NCI-H526 treated with DMSO at 0.1 percent for 48 hours (cell line): ENCODE data around the gene RAB3C.
"Not testable (repeated sequence)": the region's sequence is repeated elsewhere in the genome, so short reads cannot be mapped to it uniquely, and the experiment has no call there.

Experiments
- DNase-seq: peaks from one replicate; lab custom pipeline; 2025; lab: John Stamatoyannopoulos, UW

Gene RAB3C

DNA sequence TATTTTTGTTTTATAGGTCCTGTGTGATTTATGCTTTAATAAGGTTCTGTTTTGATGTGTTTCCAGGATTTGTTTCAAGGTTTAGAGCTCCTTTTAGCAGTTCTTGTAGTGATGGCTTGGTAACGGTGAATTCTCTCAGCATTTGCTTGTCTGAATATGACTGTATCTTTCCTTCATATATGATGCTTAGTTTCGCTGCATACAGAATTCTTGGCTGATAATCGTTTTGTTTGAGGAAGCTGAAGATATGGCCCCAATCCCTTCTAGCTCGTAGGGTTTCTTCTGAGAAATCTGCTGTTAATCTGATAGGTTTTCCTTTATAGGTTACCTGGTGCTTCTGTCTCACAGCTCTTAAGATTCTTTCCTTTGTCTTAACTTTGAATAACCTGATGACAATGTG is 20.0 kb downstream of the RAB3C start:
- DNase-seq = not testable (repeated sequence)

DNA sequence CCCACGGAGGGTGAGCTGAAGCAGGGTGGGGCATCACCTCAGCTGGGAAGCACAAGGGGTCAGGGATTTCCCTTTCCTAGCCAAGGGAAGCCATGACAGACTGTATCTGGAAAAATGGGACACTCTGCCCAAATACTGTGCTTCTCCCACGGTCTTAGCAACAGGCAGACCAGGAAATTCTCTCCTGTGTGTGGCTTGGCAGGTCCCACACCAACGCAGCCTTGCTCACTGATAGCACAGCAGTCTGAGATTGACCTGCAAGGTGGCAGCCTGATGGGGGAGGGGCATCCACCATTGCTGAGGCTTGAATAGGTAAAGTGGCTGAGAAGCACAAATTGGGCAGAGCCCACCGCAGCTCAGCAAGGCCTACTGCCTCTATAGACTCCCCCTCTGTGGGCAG is 23.2 kb downstream of the RAB3C start:
- DNase-seq = no peak

DNA sequence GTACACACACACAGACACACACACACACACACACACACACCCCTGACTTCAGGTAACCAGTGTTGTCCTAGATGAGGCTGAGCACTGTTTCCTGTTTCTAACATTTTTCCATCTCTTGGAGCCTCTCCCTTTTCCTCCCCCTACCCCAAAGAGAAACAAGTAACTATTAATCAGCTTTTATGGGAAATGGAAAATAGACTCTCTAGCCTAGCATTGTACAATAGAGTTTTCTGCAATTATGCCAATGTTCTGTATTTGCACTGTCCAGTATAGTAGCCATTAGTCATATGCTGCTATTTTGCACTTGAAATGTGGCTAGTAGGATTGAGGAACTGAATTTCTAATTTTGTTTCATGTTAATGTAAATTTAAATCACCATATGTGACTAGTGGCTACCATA is 33.1 kb downstream of the RAB3C start:
- no peak for DNase-seq

DNA sequence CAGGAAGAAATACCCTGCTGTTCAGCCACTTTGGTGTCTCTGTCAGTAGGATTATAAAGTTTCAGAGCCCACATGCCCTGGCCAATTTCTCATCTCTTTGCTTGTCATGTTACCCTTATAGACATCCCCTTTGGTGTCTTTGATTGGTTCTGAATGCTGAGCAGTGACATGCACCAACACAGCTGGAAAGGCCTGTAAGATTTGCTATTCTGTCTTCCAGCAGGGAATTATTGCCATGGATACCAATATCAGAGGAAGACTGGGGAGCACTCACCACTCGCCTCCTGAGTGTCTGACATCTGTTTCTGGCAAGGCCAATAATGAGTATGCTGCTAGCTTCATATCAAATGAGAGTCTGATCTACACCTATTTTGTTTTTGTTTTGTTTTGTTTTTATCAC is 34.4 kb downstream of the RAB3C start:
- DNase-seq = no peak

DNA sequence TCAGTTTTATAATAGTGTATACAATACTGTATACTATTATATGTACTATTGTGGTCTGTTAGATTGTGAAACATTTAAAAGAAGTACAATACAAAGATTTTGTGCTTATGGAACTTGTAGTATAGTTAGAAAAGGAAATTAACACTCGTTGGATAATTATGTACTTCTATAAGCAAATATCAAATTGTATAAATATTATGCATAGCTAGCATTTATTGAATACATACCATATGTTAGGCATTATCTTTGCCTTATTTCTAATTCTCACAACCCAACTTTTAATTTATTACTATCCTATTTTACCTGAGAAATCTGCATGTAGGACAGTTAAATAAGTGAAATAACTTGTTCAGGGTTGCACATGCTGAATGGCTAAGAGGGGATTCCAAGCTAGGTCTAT is 37.5 kb downstream of the RAB3C start:
- DNase-seq = no peak

DNA sequence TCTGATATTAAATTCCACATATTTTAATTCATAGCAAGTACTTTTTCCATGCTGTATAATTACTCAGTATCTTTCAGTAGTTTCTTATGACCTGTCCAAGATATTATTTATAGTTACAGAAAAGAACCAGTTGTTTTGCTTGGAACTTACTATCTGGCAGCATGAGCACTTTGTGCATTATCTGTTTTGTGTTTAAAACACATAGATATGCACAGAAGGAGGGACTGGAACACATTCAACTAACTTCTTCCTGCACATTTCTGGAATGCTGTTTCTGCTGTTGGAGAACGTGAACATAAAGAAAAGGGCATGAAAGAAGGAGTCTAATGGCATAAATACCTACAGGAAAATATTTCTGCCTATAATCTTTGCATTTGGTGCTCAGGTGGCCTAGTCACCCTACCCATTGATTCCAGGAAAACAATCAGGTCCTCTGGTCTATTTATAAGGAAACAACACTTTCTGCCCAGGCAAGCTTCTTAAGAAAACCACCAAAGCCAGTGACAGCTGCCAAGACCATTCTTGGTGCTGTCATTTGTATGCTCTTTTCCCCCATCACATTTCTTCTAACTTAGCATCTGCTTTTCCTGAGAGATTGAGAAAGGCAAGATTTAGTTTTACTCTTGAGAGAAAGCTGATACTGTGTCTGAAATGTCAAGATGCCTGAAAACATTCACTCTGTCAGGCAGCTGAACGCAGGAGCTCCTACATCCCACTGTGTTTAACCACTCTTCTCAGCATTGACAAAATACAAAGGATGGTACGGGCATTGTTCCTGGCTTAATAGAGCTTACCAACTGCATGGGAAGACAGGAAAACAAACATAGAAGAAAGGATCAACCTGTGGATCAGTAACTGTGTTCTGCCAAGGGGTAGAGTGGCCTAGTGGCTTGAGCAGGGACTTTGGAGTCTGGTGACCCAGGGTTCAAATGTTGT is 40.3 kb downstream of the RAB3C start:
- DNase-seq = no peak

DNA sequence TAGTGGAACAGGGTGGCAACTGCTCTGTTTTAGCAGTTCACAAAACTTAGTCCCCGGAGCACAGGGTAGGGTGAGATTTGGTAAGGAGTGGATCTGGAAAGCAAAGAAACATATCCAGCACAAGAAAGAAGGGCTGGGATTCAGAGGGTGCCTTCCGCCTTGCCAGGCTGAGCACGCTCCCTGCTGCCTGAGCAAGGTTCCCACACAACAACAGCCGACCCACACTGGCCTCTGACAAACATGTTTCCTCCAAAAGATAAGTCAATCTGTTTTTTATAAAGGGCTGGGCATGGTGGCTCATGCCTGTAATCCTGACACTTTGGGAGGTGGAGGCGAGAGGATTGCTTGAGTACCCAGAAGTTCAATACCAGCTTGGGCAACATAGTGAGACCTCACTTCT is 45.8 kb downstream of the RAB3C start:
- no peak for DNase-seq

DNA sequence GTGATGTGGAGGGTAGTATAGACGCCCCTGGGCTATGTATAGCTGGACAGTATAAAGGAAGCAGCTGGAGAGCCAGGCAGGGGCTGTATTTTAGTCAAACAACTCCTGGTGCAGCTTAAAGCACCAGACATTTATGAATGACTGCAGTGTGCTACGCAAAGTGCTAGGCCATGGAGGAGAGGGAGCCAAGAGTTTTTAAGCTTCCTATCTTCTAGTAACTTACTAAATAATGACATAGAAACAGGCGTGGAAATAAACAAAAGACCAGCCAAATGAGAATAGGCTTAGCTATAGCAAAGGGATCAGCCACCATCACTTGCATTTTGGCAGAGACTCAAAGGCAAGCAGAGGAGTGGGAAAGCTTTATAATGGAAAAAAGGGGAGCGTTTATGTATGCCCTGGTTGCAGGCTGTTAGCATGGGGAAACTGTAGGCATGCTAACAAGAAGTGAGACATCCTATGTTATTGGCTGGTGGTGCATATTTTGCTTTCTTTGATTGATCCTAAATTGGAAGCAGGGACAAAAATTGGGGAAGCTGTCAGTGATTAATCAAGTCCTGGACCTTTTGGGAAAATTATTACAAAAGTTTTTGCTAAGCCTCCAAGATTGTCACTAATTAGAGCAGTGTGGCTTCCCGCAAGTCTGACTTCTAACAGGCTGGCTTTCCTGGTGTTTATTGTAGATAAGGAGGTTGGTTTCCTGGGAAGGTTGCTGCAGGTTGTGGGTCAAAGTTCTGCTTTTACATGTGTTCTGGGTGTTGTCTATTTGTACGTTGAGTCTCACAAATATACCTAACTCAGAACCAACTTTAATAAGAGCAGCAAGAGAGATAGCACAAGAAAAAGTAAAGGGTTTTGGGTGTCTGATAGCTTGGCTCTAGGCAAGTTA is 46.6 kb downstream of the RAB3C start:
- DNase-seq = no peak

DNA sequence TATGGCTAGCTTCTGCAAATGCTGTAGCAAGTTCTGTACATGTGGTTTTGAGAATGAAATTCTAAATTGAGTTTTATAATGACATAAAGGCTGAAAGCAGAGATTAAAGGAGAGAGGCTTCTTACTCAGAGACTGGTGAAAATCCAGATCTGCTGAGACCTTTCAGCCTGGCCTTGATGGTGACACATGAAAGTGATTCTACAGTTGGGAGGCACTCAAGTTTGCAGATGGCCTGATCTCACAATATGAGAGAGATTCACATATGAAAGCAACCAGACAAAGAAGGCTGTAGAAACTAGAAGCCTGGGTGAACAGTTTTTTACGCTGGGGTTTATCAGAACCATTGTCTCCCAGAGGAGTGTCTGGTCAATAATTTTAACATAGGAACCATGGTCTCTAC is 49.0 kb downstream of the RAB3C start:
- no peak for DNase-seq

DNA sequence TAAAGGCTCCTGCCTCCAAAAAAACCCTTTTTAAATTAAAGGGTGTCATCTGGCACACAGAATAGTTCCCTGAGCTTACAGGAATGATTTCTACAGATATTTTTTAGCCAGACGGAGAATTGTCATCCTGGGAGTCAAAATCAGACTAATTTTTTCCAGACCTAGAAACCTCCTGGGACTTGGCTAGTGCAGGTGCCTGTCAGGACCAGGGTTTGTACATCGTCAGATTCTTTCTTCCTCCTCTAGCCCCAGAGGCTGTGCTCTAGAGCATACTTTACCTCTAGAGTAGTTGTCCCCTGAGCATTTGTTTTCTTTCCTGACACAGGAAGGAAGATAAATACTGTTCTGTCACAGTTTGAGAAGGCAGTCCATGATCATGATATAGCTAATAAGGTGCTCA is 52.5 kb downstream of the RAB3C start:
- no peak for DNase-seq

DNA sequence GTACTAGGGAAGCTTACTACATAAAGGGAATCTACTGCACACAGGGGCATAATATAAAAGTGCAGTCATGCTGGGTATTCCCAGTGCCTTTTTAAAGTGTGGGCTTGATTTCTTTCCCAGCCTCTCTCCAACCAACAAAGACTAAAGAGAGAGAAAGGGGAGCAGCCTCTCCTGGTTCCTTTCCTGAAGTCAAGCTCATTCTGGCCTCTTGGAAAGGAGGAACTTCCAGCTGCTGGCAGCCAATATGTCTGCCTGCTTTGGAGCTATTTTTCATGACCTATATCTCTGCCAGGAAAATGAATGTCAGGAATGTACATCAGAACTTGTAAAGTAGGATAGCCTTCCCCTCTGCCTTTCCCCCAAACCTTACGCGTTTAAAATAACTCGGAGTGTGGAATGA is 57.1 kb downstream of the RAB3C start:
- no peak for DNase-seq

DNA sequence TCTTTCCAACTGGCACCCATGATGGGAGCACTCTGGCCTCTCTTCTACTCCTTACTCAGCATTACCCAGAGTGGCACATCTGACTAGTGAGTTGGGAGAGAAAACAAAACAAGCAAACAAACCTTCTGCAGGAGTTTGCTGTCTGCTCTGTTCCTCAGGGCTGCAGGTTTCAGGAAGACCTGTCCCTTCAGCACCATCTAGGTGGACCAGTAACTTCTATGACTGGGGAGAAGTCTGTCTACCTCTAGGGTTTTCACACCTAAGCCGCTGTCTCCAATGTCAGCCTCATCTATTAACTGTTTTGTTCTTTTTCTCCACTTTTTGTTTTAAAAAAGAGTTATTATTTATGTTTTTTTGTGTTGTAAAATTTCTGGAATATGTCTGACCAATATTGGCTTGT is 58.7 kb downstream of the RAB3C start:
- DNase-seq = no peak

DNA sequence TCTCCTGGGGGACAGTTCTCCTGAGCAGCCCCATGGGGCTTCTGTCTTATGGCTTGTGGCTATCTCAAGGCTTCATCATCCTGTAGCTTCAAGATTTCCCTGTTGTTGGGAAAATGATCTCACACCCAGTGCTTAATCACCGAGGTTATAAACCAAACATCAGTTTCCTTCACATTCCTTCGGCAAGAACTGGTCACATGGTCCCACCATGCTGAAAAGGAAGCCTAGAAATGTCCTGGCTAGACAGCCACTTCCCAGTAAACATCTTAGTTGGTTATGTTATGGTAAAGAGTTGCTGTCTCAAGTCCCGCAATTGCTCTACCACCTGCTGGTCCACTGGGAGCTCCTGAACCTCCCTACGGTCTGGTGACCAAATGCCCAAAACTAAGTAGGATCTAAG is 66.0 kb downstream of the RAB3C start:
- DNase-seq = no peak

DNA sequence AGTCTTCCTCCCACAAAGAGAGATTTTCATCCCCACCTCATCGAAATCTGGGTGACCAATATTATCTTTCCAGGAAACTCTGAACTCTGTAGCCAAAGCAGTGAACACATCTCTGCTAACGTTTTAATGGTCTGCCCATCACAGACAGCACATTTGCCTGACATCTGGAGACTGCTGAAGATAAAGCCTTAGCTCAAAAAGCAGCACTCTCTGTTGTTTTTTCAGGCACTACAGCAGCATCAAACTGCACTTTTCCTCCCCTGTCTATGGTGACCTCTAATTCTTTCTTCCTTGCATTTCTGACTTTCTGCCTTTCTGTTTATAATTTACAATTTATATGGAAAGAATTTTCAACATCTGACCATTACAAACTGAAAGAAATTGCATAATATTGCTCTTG is 66.8 kb downstream of the RAB3C start:
- no peak for DNase-seq

DNA sequence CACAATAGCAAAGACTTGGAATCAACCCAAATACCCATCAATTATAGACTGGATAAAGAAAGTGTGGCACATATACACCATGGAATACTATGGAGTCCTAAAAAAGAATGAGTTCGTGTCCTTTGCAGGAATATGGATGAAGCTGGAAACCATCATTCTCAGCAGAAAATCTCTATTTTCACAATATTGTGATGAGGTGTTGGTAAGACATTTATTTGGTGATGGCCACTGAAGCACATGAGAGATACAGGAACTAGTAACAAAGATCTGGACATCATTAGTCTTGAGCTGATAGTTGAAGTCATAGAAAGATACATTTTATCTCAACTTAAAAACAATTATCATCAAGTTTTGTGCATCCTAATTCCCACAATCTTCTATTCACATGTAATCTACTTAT is 70.6 kb downstream of the RAB3C start:
- DNase-seq = no peak

DNA sequence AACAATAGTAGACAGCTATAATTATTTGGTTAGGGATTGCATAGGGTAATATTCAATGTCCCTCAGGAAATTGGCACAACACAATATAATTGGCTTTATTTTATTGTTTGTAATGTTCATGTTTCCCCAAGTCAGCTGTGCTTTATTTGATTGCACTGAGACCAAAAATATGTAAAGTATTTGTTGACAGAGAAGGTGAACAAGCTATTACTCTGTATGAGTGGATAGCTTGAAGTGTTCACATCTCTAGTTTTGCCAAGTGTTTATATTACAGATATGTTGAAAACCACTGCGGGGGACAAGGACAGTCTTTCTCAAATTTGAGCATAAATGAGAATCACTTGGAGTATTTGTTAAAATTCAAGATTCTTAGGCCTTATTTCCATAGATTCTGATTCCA is 83.3 kb downstream of the RAB3C start:
- DNase-seq = no peak

DNA sequence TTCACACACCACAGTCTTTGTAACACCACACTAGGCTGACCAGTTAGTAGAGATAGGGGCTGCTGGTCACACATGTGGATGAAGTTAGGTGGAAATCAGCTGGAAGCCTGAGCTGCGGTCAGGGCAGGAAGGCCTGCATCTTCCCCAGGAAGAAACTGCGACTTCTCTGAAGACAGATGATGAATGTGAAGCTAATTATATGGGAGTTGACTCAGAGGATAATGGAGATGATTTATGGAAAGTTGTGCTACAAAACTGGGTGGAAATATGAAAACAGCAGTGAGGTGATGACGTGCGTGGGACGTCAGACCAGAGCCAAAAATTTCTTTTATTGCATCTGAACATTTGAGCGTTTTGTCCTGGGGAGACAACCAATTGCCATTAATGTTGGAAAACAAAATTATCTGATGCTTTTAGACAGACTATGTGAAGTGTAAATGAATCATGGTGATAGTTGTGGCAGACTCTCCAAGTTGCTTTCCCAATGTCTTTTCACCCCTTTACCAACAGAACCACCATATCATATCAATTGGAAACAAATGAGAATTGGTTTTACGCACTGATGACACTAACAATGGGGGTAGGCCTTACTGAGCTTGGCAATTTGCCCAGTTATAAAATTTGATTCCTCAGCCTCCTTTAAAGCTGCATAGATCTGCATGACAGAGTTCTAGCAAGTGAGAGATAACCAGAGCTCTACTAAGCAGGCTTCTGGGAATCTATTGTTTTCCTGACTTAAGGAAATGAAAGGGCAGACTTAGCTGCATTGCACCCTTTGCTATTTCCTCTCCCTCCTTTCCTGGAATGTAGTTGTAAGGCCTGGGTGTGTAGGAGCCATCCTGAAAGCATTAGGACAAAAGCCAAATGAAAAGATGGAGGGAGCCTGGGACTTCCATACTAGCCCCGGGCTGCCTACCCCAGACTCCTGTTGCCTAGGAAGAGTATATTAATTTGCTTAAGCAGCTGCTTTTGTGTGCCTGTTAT is 84.0 kb downstream of the RAB3C start:
- no peak for DNase-seq

DNA sequence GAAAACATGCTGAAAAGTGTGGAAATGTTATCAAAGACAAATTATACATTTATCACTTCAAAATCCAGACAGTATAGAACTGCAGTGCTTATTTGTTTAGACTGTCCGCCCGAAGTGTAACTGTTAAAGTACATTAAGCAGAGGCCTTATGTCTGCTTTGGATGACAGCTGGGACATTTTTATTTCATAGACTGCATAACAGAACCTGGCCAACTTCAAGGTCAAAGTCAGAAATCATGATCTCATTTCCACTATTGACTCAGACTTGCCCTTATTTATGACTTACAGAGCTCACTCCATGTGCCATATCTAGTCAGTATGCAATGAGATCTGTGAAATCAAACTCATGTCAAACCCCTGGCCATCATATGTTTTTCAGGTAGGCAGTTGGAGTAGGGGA is 87.7 kb downstream of the RAB3C start:
- no peak for DNase-seq

DNA sequence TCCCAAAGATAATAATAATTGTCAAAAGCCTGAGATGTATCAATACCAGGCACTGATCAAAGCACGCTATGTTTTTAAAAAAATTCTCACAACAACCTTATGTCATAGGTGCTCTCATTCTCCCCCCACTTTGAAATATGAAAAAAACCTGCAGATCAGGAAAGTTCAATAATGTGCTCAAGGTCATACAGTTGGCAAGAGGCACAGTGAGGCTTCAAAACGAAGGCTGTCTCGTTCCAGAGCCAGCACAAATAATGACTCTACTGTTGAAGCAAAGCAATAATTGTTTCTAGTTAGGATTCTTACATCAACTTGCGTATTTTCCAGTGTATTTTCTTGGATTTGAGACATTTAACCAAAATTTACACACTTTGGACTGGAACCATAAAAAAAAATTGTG is 88.3 kb downstream of the RAB3C start:
- DNase-seq = no peak

DNA sequence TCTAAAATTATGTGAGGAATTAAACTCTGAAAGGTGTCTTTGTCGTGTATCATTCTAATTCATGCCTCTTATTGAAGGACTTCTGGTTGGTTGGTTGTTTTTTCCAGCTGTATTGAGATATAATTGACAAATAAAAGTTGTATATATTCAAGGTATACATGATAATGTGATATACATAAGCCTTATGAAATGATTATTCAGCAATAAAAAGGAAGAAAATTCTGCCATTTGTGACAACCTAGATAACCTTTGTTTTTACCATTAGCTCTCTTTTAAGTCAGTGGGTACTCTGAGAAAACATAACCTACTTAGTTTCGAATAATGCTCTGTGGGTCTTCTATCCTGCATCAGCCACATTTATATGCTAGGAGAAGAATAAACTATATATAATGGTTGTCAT is 89.6 kb downstream of the RAB3C start:
- no peak for DNase-seq

DNA sequence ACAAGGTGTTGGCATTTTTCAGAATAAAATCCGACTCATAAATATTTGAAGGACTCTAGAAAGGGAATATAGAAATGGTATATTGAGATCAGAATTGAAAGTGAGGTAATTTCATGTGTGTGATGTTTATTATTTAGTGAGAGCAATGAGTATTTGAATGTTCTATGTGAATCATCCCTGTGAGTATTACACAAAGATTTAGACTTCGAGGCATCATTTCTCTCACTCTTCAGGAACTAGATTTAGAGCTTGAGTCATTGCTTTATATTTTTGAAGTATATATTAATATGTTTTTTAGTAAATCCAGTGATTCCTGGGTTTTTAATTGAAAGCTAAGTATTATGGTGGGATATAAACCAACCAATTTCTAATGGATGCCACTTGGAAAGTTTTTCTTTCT is 91.2 kb downstream of the RAB3C start:
- DNase-seq = no peak

DNA sequence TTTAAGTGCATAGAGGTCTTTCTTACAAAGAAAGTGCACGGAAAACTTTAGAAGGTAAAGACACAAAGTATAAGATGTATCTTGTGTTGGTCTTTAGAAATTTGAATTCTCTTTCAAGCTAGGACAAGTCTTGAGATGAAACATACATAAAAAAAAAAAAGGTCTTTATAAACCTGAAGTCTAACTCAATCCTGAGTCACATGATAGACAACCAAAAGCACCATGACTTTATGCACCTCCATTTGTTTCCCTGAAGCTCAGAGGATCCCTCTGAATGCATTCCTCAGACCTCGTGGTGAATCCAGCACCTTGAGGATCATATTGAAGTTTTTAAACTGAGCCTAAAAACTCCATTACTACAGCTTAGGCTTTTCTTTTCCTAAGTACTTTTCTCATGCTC is 91.8 kb downstream of the RAB3C start:
- DNase-seq = no peak
